GM21367 (cell line): ENCODE data around the gene GPX3.
A peak's percentile ranks its signal among the peaks of the same experiment; 100 is the strongest.

ENCODE experiments used
- ATAC-seq: cut with Tn5 transposase; IDR thresholded peaks from one replicate; pipeline ENCODE4 v1.9.1; 2021; ENCODE audit not compliant: unreplicated experiment

Gene GPX3

GRCh38 chr5:151055336-151055735 is 34.9 kb downstream of the GPX3 start:
- ATAC-seq, result no peak

GRCh38 chr5:151056379-151057325 is 36.3 kb downstream of the GPX3 start:
- no peak for ATAC-seq

DNA sequence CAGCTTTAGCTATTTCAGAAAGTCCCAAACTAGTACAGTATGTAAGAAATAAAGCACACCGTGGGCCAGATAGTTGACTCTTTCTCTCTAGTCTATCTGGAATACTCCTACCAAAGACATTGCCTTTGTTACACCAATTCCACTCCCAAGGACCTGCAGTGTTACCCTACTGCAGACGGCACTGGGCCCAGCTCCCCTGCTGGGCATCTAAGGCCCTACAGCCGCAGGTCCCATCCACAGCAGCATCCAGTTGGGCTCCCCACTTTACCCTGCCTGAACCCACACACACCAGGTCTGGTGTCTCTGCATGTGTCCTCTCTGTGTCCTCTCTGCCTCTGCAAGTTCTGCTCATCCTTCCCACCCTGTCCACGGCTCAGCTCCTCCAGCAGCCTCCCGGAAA is 37.9 kb downstream of the GPX3 start:
- ATAC-seq, result no peak

DNA sequence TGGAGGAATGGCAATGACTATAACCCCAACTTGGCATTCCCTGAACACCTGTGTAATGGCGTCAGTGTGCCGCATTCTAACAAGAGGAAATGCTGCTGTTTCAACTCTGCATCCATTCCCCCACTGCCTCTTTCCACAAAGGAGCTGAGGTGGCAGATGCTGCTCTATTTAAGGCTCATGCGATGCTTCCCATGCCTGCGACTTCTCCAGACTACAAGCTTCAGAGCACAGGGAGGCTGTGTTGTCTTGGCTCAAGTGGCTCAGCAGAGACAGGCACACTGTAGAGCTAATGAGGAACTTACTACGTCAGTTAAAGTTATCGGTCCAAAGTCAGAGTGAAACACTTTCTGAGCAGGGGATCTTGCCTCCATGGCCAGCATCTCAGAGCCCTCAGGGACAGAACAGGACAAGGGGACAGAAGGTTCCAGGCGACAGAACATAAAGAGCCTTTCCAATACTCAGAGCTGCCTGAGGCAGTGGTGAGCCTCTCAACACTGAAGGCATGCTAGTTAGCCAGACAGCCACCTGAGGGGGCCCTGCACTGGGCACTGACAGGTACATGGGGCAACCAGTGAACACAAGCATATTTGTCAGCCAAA is 38.6 kb downstream of the GPX3 start:
- ATAC-seq, result no peak

DNA sequence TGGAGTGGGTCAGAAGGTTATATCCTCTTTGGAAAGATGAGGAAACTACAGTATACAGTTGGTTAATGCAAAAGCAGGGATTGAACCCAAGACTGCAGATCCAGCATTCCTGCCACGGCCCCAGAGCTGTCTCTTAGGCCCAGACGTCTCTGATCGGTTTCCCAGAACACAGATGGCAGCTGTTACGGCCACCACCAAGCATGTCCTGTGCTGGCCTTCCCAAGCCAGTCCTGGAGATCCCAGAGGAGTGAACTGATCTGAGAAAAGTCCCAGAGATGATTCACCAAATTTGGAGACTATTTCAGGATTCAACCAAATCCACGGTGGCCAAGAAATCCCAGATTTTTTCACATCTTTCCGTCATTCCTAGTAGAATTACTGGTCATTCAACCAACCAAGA is 40.4 kb downstream of the GPX3 start:
- ATAC-seq, result no peak

DNA sequence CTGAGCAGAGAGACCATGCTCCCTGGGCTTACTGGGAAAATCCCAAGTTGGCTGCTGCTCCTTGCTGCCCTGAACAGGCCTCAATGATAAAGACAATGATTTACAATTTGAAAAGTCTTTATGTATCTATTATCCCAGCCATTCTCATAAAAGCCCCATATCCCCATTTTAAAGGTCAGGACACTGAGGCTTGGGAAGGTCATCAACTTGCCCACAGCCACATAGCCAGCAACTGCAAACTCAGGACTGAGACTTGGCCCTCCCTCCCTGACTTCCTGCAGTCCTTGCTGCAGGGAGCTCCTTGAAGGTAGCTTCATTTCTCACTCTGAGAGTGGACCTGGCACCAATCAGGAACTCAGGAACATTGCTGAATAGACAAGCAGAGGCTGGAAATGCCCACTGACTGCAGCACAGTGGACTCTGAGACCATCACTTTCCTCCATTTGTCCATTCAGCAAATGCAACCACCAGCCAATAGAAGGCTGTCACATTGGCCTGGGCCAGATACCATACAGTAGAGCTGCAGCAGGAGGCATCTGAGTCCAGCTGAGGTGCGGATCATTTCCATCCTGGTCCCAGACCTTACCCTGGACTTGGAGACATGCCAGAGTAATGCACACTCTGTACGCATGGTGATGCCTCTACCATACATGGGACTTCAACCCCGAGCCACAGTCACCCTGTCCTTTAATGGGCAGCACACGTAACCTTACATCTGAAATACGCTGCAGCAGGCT is 42.2 kb downstream of the GPX3 start:
- ATAC-seq, result no peak

GRCh38 chr5:151063142-151063989 is 43.0 kb downstream of the GPX3 start:
- ATAC-seq, result no peak

GRCh38 chr5:151064916-151065499 is 44.6 kb downstream of the GPX3 start:
- no peak for ATAC-seq

DNA sequence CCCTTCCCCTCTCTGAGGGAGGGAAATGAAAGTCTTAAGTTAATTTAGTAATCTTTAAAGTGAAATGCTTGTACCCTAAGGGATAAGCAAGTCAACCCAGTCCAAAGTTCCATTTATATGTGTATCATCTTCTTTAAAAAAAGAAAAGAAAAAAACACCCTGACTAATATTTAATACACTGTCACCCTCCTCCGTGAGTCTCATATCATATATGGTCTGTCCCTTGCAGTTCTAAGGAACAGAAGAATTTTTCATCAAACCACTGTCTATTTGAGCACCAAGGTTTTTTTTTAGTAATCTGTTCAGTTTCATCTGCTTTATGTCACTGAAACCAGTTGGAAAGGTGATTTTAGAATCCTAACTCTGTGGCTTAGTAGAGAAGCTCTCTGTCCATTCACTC is 45.2 kb downstream of the GPX3 start:
- ATAC-seq, result no peak

- no peak for ATAC-seq
These were observed 46.5 kb downstream of the GPX3 start for GRCh38 chr5:151066920-151067319.

- no peak for ATAC-seq
These were observed 47.4 kb downstream of the GPX3 start for GRCh38 chr5:151067632-151068432.

GRCh38 chr5:151068433-151069197 is 48.2 kb downstream of the GPX3 start:
- ATAC-seq, result peak; percentile 66

DNA sequence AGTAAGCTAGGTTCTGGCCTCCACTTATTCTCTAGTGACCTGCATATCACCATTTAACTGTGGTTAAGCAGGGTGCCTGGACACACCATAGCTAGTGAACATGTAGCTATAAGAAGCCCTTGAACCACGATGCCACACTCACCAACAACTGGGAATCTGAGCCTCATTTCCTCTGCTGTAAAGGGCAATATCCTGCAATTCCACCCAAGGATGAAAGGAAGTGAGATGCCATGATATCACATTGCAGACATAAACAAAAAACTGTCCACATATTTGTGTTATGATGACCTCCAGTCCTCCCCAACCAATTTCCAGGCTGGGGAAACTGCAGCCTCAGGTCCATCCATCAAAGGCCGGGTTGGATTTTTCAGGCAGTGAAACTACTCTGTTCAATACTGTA is 50.1 kb downstream of the GPX3 start:
- ATAC-seq, result no peak

DNA sequence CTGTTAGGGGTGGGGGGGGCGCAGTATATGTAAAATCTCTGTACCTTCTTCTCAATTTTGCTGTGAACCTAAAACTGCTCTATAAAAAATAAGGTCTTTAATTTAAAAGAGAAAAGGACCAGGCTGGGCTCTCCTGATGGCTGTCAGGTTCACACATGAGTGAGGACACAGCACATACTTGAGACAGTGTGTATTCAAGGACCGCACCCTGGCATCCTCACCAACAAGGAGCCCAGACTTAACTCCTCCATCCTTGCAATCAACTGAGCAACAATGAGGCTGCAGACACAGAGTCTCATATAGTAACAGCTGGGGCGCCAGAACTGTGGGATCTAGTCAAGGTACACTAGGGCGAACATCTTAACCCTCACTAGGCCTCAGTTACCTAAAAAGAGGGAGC is 50.6 kb downstream of the GPX3 start:
- ATAC-seq, result no peak

GRCh38 chr5:151071848-151072629 is 51.6 kb downstream of the GPX3 start:
- ATAC-seq, result no peak

DNA sequence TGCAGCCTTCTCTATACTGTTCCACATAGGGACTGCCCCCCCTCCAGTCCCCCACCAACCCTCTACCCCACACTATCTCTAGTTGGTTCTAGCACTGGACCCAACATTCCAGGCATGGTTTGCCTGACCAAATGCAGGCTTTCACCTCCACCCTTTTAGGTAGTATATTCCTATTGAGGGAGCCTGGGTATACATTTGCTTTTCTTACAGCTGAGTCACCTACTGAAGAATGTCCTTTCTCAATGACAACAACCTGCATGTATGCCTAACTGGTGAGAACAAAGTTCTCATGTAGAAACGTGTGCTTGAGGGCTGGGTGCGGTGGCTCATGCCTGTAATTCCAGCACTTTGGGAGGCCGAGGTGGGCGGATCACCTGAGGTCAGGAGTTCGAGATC is 52.2 kb downstream of the GPX3 start:
- no peak for ATAC-seq

GRCh38 chr5:151073280-151073679 is 52.9 kb downstream of the GPX3 start:
- ATAC-seq, result no peak

DNA sequence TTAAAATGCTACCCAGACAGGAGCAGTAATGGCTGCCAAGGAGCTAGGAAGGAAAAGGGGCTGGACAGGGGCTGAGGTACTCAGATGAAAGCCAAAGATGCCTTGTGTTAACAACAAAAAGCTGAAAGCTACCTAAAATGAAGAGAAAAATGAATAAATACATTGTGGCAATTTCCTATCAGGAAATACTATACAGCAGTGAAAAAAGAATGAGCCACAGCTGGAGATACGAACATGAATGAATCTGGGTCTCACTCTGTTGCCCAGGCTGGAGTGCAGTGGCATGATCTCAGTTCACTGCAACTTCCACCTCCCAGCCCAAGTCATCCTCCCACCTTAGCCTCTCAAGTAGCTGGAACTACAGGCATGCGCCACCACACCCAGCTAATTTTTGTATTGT is 54.2 kb downstream of the GPX3 start:
- ATAC-seq, result no peak
